ENCODE measurements around the gene RALGPS1. TPM values are rescaled to one million over a fixed set of nuclear protein-coding genes. Genes with fewer than 3 reads are reported as not detected.

Gene RALGPS1
- total and polyA plus RNA-seq, 2 donors (not counting 1 experiment from before 2014, with no cell fraction given): 2.0 to 5.9 TPM

DNA sequence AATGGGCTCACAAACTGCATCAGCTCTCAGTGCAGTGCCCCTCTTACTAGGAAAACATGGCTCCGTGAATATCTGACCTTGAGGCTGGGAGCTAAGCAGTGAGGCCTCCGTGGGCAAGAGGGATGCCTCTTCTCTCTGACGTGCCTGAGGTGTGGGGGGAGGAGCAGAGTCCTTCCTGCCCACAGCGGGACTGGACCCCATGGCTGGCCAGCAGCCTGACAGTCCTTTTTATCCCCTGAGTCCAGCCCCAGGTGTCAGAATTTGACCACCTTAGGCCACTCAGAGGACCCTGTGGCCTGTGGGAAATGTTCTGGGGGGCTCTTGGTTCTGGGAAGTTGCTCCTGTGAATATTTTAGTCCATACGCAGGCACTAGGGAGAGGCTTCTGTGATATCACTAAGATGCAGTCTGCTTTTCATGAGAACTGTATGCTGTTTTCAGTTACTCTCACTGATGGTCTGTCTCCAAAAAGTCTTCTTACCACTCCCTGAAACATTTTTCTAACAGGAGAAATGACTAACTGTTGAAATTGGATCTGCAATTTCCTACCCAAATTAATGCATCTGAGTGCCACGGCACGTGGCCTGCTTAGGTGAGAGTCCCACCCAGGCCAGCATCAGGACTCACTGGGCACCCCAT is 184.5 kb downstream of the RALGPS1 start:
- H3K36me3 ChIP-seq (ENCODE audit: control insufficient read depth, insufficient read depth, low read length): peaks cover 5% of the 10 kb centered on the region
- no peak overlapping the region for H3K4me2 ChIP-seq (ENCODE audit: extremely low read depth, insufficient read depth, low read length)
- H3K4me1 ChIP-seq (ENCODE audit: control insufficient read depth, extremely low read depth, insufficient read depth, low read length): peaks cover 8% of the 10 kb centered on the region
- TF ChIP-seq, protein P1, sequence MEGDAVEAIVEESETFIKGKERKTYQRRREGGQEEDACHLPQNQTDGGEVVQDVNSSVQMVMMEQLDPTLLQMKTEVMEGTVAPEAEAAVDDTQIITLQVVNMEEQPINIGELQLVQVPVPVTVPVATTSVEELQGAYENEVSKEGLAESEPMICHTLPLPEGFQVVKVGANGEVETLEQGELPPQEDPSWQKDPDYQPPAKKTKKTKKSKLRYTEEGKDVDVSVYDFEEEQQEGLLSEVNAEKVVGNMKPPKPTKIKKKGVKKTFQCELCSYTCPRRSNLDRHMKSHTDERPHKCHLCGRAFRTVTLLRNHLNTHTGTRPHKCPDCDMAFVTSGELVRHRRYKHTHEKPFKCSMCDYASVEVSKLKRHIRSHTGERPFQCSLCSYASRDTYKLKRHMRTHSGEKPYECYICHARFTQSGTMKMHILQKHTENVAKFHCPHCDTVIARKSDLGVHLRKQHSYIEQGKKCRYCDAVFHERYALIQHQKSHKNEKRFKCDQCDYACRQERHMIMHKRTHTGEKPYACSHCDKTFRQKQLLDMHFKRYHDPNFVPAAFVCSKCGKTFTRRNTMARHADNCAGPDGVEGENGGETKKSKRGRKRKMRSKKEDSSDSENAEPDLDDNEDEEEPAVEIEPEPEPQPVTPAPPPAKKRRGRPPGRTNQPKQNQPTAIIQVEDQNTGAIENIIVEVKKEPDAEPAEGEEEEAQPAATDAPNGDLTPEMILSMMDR (conservative IDR thresholded peaks at IDR 0.05 in 1 of 2, IDR thresholded peaks at IDR 0.05 in 1 of 2; ENCODE audit: low read depth in 1 of 2, low read length in 2 of 2): no peak
- TF ChIP-seq EZH2 (IDR thresholded peaks at IDR 0.05; ENCODE audit: low read length, missing control alignments): no peak
- H3K9me3 ChIP-seq (ENCODE audit: control insufficient read depth, insufficient read depth, low read depth, low read length): no peaks in the 10 kb centered on the region
- H4K20me1 ChIP-seq (ENCODE audit: control insufficient read depth, extremely low read depth, insufficient read depth, low read length): no peaks in the 10 kb centered on the region
- no peak for DNase-seq (ENCODE audit: low read depth in 2 of 2)
- H3K27me3 ChIP-seq (ENCODE audit: control insufficient read depth, insufficient read depth, low read length): no peaks in the 10 kb centered on the region
- no peaks in the 10 kb centered on the region for H3K79me2 ChIP-seq (ENCODE audit: control insufficient read depth, insufficient read depth, low read length)
- H3K9ac ChIP-seq (ENCODE audit: insufficient read depth, low read length): no peak overlapping the region
- no peak overlapping the region for H3K27ac ChIP-seq (ENCODE audit: insufficient read depth, low read length)
- H2AFZ ChIP-seq (ENCODE audit: low read length): no peak overlapping the region
- no peak overlapping the region for H3K4me3 ChIP-seq (replicated peaks in 1 of 4; ENCODE audit: control extremely low read depth in 1 of 4, insufficient read depth in 1 of 4, low read depth in 3 of 4, low read length in 4 of 4)

DNA sequence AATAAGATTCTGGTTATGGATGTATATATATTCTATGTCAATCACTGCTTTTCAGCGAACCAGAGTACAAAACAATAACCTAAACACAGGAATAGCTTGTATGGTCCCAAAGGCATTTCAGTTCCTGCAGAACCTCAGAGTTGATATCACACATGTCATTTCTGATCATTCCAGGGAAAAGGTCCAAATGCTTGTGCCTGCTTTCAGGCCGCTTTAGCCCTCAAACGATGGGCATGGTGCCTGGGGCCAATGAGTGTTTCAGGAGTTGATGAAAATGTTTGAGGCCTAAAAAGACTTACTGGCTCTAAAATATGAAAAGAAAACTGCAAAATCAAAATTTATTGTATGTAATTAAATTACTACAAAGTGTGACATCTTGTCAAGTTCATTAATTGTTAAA is 185.1 kb downstream of the RALGPS1 start:
- Histone ChIP-seq H3K4me1 (ENCODE audit: control insufficient read depth, extremely low read depth, insufficient read depth, low read length) (peaks cover 8% of the 10 kb centered on the region), H3K9ac (ENCODE audit: insufficient read depth, low read length) (no peak overlapping the region), H3K36me3 (ENCODE audit: control insufficient read depth, insufficient read depth, low read length) (peaks cover 7% of the 10 kb centered on the region), H3K27ac (ENCODE audit: insufficient read depth, low read length) (no peak overlapping the region), H3K9me3 (ENCODE audit: control insufficient read depth, insufficient read depth, low read depth, low read length) (no peaks in the 10 kb centered on the region), H2AFZ (ENCODE audit: low read length) (no peak overlapping the region), H3K79me2 (ENCODE audit: control insufficient read depth, insufficient read depth, low read length) (no peaks in the 10 kb centered on the region), H3K27me3 (ENCODE audit: control insufficient read depth, insufficient read depth, low read length) (no peaks in the 10 kb centered on the region), H3K4me2 (ENCODE audit: extremely low read depth, insufficient read depth, low read length) (no peak overlapping the region), H3K4me3 (replicated peaks in 1 of 4; ENCODE audit: control extremely low read depth in 1 of 4, insufficient read depth in 1 of 4, low read depth in 3 of 4, low read length in 4 of 4) (no peak overlapping the region), H4K20me1 (ENCODE audit: control insufficient read depth, extremely low read depth, insufficient read depth, low read length) (no peaks in the 10 kb centered on the region)
- DNase-seq (ENCODE audit: low read depth in 2 of 2): no peak
- TF ChIP-seq, protein P1 (conservative IDR thresholded peaks at IDR 0.05 in 1 of 2, IDR thresholded peaks at IDR 0.05 in 1 of 2; ENCODE audit: low read depth in 1 of 2, low read length in 2 of 2): no peak
- no peak for TF ChIP-seq EZH2 (IDR thresholded peaks at IDR 0.05; ENCODE audit: low read length, missing control alignments)

DNA sequence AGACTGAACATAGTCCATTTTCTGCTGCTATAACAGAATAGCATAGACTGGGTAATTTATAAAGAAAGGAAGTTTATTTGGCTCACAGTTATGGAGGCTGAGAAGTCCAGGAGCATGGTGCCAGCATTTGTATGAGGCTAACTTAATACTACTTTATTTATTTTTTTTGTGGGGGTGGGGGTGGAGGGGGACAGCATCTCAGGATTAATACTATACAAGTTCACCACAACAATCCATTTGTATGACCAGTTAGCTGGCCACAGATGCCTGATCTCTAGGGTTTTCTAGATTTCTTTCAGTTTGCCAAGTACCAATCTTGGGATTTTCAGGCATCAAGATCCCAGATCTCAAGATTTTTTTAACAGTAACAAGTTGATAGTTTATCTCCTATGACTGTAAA is 187.6 kb downstream of the RALGPS1 start:
- H3K79me2 ChIP-seq (ENCODE audit: control insufficient read depth, insufficient read depth, low read length): no peaks in the 10 kb centered on the region

More for the DNA sequence above, 187.6 kb downstream of the RALGPS1 start:
- TF ChIP-seq EZH2 (IDR thresholded peaks at IDR 0.05; ENCODE audit: low read length, missing control alignments): no peak
- TF ChIP-seq, protein P1 (conservative IDR thresholded peaks at IDR 0.05 in 1 of 2, IDR thresholded peaks at IDR 0.05 in 1 of 2; ENCODE audit: low read depth in 1 of 2, low read length in 2 of 2): no peak
- peak; percentile 53 to 63 for DNase-seq (ENCODE audit: low read depth in 2 of 2)
- Histone ChIP-seq H2AFZ (ENCODE audit: low read length) (no peak overlapping the region), H3K9me3 (ENCODE audit: control insufficient read depth, insufficient read depth, low read depth, low read length) (no peaks in the 10 kb centered on the region), H3K36me3 (ENCODE audit: control insufficient read depth, insufficient read depth, low read length) (peaks cover 12% of the 10 kb centered on the region), H3K9ac (ENCODE audit: insufficient read depth, low read length) (no peak overlapping the region), H3K4me2 (ENCODE audit: extremely low read depth, insufficient read depth, low read length) (no peak overlapping the region), H3K27me3 (ENCODE audit: control insufficient read depth, insufficient read depth, low read length) (no peaks in the 10 kb centered on the region), H4K20me1 (ENCODE audit: control insufficient read depth, extremely low read depth, insufficient read depth, low read length) (no peaks in the 10 kb centered on the region), H3K27ac (ENCODE audit: insufficient read depth, low read length) (peak overlapping the region; percentile 5), H3K4me1 (ENCODE audit: control insufficient read depth, extremely low read depth, insufficient read depth, low read length) (peaks cover 8% of the 10 kb centered on the region), H3K4me3 (replicated peaks in 1 of 4; ENCODE audit: control extremely low read depth in 1 of 4, insufficient read depth in 1 of 4, low read depth in 3 of 4, low read length in 4 of 4) (no peak overlapping the region)

All from fibroblast of lung (primary cell).